Ovary (tissue), 9 donors: Measurements from ENCODE around the gene IRF2BPL. TPM values are rescaled to one million over a fixed set of nuclear protein-coding genes. Genes with fewer than 3 reads are reported as not detected.
A peak's percentile ranks its signal among the peaks of the same experiment; 100 is the strongest.

Source experiments
- DNase-seq, 5 donors: peaks; one replicate each; pipeline ENCODE4 v3.0.0-alpha.2; 2019 to 2020
- H3K27ac ChIP-seq, 2 donors: fragments of 200-600 bp; one replicate each; pipeline versions ENCODE4 v1.5.1 to v1.8.0; 2019 to 2022
- H3K27me3 ChIP-seq: fragments of 200-600 bp; one replicate; pipeline ENCODE4 v1.8.0; 2022
- H3K36me3 ChIP-seq: fragments of 200-600 bp; sonication (generic); one replicate; pipeline ENCODE4 v1.5.1; 2019
- H3K4me1 ChIP-seq: one replicate; pipeline ENCODE4 v1.8.1; 2013; ENCODE audit warnings: mild to moderate bottlenecking, moderate library complexity; ENCODE audit not compliant: insufficient read depth
- H3K4me3 ChIP-seq: fragments of 200-600 bp; sonication (generic); one replicate; pipeline ENCODE4 v1.5.1; 2017
- H3K9me3 ChIP-seq, 2 donors: fragments of 200-600 bp in 1 of 2; sonication (generic) in 1 of 2; one replicate each; pipeline versions ENCODE4 v1.5.1 to v1.8.1; 2013 to 2019; ENCODE audit warnings: mild to moderate bottlenecking in 1 of 2, moderate library complexity in 1 of 2
- EP300 ChIP-seq: sonication (generic); formaldehyde crosslinking; IDR thresholded peaks from one replicate; pipeline ENCODE4 v1.6.1; 2017; ENCODE audit warnings: antibody characterized with exemption
- POLR2A ChIP-seq: fragments of 450-650 bp; IDR thresholded peaks from one replicate; pipeline ENCODE4 v1.6.1; 2017; ENCODE audit warnings: antibody characterized with exemption, mild to moderate bottlenecking, moderate library complexity
- WGBS, 3 donors: extraction: QIAGEN DNeasy Blood & Tissue Kit in 1 of 3; methylation state at CpG; one replicate each; pipeline versions ENCODE4 v1.1.5 to v1.1.7; 2013 to 2017; 5-methylcytosine and 5-hydroxymethylcytosine counted together
- intact Hi-C, 4 donors: fragments of 100-400 bp; cut with DNase I; formaldehyde crosslinking; loops; one replicate each; pipeline versions ENCODE4 v1.11.0 to v1.15.1; 2022 to 2023
- polyA plus RNA-seq, 2 donors: library from polyadenylated mRNA; stranded (reverse); fragments of 200-250 nt in 1 of 2; fragments of 350-450 nt in 1 of 2; fragmentation: Illumina TruSeq in 1 of 2; extraction: RNeasy Lipid Tissue Mini Kit (QIAGEN cat#74804) in 1 of 2; gene quantifications; one replicate each; pipeline ENCODE4 v1.2.3, GENCODE V29; 2013 to 2014
- total RNA-seq, 7 donors: library from RNA; depleted of rRNA in 2 of 7; stranded (reverse); fragments of >200 nt in 2 of 7; fragmentation: NEBNext Ultra II Directional in 3 of 7; extraction: Animal tissue kit (Norgen Biotek cat#: 25700) in 3 of 7; gene quantifications; one replicate each; pipeline versions ENCODE4 v1.1.0 to v1.2.4, GENCODE V29; 2016 to 2023
- TF ChIP-seq, protein P1 (sequence below), 3 donors: fragments of 450-650 bp in 2 of 3; fragments of 200-600 bp in 1 of 3; IDR thresholded peaks; one replicate each; pipeline versions ENCODE4 v1.5.1 to v1.8.0; 2016 to 2022; ENCODE audit warnings: antibody characterized with exemption in 3 of 3, mild to moderate bottlenecking in 1 of 3
- donor health status: DM: no; HTN: no; CAD: no; lungs with moderate emphysema.
- donor health status: DM: no; HTN: no; CAD: no.
- donor health status: Bipolar disorder and iron deficiency.
- donor health status: DM: yes; HTN: yes; CAD: no.
- donor health status: DM: no; HTN: no; CAD: no.
- donor health status: DM: yes; HTN: yes; CAD: no.

The IRF2BPL gene
- total and polyA plus RNA-seq, 9 donors, result 14.1 to 126 (median 78.1) TPM

DNA sequence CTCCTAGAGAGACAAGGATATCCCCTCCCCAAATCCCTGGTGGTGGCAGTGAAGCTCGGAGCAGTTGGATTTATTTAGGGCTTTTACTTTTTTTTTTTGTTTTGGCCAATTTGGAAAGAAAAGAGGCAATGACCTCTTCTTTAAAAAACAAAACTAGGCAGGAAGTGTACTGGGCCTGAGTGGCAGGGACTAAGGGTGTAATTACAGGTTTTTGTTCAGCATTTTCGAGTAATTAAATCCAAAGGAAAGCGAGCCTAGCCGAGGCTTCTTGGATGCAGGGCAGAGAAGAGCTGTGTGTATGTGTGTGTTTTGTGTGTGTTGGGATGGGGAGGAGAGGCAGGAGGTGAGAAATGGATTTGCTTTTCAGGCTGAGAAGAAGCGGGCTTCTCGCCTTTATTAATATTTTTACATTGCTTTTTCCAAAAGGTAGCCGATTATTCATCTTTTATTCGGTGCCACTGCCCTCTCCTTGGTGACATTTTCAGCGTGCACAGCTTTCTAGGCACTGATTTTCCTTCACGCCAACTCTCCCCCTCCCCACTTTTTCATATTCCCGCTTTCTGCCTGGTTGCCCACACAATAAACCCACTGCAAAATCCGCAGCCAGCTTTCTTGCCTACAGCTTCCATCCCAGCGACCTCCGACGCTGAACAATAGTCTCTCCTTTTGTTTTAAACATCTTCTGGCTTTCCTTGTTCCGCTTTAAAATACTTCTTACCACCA lies 8.9 kb upstream of the IRF2BPL start:
- TF ChIP-seq POLR2A, result no peak
- TF ChIP-seq, protein P1, sequence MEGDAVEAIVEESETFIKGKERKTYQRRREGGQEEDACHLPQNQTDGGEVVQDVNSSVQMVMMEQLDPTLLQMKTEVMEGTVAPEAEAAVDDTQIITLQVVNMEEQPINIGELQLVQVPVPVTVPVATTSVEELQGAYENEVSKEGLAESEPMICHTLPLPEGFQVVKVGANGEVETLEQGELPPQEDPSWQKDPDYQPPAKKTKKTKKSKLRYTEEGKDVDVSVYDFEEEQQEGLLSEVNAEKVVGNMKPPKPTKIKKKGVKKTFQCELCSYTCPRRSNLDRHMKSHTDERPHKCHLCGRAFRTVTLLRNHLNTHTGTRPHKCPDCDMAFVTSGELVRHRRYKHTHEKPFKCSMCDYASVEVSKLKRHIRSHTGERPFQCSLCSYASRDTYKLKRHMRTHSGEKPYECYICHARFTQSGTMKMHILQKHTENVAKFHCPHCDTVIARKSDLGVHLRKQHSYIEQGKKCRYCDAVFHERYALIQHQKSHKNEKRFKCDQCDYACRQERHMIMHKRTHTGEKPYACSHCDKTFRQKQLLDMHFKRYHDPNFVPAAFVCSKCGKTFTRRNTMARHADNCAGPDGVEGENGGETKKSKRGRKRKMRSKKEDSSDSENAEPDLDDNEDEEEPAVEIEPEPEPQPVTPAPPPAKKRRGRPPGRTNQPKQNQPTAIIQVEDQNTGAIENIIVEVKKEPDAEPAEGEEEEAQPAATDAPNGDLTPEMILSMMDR (IDR thresholded peaks at IDR 0.05), result no peak
- no peak for TF ChIP-seq EP300
- H3K4me3 ChIP-seq, result no peak overlapping the region
- peak overlapping the region in 1 of 2 donors; percentile 94 for H3K27ac ChIP-seq
- 65 to 70% (median 66%) methylated on average over 16 of the region's 16 CpGs for WGBS, 3 donors
- H3K9me3 ChIP-seq, result no peaks in the 10 kb centered on the region
- H3K4me1 ChIP-seq, result peaks cover 29% of the 10 kb centered on the region
- H3K27me3 ChIP-seq, result no peaks in the 10 kb centered on the region
- DNase-seq, result peak in 1 of 5 donors; percentile 41
- intact Hi-C loops, result no loop called here
- no peaks in the 10 kb centered on the region for H3K36me3 ChIP-seq

DNA sequence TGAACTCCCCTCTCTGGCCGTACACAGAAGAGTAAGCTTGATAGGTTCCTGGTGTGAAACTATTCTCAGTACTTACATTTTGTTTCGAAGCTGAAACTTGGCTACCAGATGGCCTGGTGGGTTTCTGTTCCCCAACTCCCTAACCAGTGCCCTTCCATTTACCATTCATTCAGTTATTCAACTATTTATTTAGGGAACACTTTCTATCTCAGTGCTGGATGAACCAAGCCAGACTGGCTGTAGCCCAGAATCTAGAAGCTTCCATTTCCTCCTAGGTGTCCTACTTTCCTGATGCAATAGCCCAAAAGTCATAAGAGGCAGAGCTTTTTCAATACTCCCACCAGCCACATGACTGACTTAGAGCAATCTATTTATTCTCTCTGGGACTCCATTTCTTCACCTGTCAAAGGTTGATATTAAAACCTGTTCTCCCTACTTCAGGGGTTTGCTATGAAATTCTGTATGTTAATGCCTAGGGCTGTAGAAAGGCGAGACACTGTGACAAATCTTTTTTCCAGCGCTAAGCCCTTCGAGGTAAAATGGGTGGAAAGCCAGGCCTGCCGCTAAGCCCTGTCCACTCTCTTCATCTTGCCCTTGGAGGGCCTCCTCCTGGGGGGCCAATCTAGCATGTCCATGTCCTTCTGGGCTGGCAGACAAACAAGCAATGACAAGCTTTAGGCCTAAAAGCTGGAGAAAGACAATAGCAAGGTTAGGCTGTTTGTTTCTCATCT lies 8.1 kb upstream of the IRF2BPL start:
- Histone ChIP-seq H3K36me3 (no peaks in the 10 kb centered on the region), H3K27me3 (no peaks in the 10 kb centered on the region), H3K27ac (peak overlapping the region in 1 of 2 donors; percentile 94), H3K4me3 (no peak overlapping the region), H3K4me1 (peaks cover 29% of the 10 kb centered on the region), H3K9me3 (no peaks in the 10 kb centered on the region)
- no peak for TF ChIP-seq EP300
- no peak for DNase-seq
- intact Hi-C loops, result no loop called here
- WGBS, 3 donors, result 73 to 82% (median 79%) methylated on average over 6 of the region's 6 CpGs

DNA sequence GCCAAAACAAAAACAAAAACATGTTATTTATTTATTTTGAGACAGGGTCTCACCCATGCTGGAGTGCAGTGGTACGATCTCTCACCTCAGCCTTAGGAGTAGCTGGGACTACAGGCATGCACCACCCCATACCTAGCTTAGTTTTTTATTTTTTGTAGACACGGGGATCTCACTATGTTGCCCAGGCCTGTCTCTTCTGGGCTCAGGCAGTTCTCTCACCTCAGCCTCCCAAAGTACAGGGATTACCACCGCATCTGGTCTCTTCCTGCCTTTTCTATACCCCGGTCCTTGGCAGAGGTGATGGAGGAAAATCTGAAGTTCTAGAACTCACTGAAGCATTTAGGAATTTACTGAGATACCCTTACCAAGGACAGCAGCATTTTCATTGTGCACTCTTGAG lies 6.8 kb upstream of the IRF2BPL start:
- Histone ChIP-seq H3K36me3 (no peaks in the 10 kb centered on the region), H3K4me1 (peaks cover 28% of the 10 kb centered on the region), H3K4me3 (no peak overlapping the region), H3K27ac (peak overlapping the region in 1 of 2 donors; percentile 100), H3K27me3 (no peaks in the 10 kb centered on the region), H3K9me3 (no peaks in the 10 kb centered on the region)
- DNase-seq, result no peak
- intact Hi-C loops, result no loop called here
- whole genome bisulfite sequencing, 3 donors, result 88 to 92% (median 91%) methylated on average over 4 of the region's 4 CpGs
- TF ChIP-seq EP300, result no peak
- TF ChIP-seq, protein P1 (IDR thresholded peaks at IDR 0.05), result no peak
- TF ChIP-seq POLR2A, result no peak

DNA sequence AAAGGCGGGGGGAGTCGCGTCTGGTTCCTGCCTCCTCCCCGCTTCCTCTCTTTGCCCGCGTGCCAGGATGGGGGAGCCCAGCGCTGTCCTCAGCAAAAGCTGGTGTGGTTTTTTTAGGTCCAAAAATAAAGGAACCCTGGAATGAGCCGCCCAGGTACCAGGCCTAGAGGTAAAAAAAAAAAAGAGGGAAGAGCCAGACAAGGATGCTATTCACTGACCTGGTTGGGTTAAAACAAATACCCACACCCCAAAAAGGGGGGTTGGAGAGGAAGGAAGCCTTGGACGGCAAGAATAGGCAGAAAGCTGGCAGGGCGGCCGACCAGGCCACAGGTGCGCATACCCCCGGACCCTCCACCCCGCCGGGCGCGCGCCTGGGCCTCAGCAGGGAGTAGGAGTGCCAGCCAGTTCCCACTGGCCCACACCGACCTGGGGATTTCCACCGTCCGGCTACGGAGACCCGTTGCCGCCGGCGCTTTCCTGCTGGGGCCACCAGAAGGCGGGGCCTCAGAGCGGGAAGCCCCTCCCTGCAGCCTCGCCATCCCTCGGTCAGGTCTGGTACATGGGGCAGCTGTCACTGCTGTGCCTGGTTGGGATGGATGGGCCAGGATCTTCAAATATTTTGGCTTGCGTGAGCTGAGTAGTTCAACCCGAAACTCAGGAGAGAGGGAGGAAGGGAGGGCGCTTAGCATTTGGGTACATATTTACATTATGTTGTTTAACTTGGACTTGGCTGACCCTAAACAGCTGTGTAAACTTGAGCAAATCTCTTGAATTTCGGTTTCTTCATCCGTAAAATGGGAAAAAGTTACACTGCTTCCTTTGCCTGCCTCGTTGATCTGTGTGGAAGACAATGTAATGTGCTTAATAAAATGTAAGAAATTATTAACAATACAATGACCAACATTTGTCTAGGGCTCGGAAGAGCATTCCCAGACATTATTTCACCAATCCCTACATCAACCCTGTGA lies 5.4 kb upstream of the IRF2BPL start:
- Histone ChIP-seq H3K27me3 (no peaks in the 10 kb centered on the region), H3K27ac (peak overlapping the region; percentile 87 to 100), H3K9me3 (no peaks in the 10 kb centered on the region), H3K36me3 (no peaks in the 10 kb centered on the region), H3K4me1 (peaks cover 30% of the 10 kb centered on the region), H3K4me3 (peak overlapping the region; percentile 48)
- WGBS, 3 donors, result 2 to 3% (median 2%) methylated on average over 37 of the region's 37 CpGs
- TF ChIP-seq POLR2A (peak; percentile 29), EP300 (no peak)
- TF ChIP-seq, protein P1 (IDR thresholded peaks at IDR 0.05), result peak in 1 of 3 donors; percentile 4
- DNase-seq, result peak; percentile 80 to 87 (median 85)
- intact Hi-C loops, result no loop called here
